KMS-11 (cell line): ENCODE results near the gene CP.

ENCODE experiments used
- H2AFZ ChIP-seq: fragments of 200-600 bp; sonication (generic); 2 replicates; pipeline ENCODE4 v1.6.1; 2016; ENCODE audit warnings: antibody characterized with exemption, mixed run types, low read depth
- H3K27ac ChIP-seq: fragments of 200-600 bp; sonication (generic); 2 replicates; pipeline ENCODE4 v1.6.1; 2016; ENCODE audit warnings: mild to moderate bottlenecking, mixed run types
- H3K27me3 ChIP-seq: fragments of 200-600 bp; sonication (generic); 2 replicates; pipeline ENCODE4 v1.6.1; 2017; ENCODE audit warnings: mild to moderate bottlenecking, low read depth, mixed run types, moderate library complexity; ENCODE audit not compliant: insufficient read depth
- H3K36me3 ChIP-seq: fragments of 200-600 bp; sonication (generic); 2 replicates; pipeline ENCODE4 v1.6.1; 2017; ENCODE audit warnings: mild to moderate bottlenecking, mixed run types; ENCODE audit not compliant: insufficient read depth
- H3K4me1 ChIP-seq: fragments of 200-600 bp; sonication (generic); 2 replicates; pipeline ENCODE4 v1.6.1; 2016; ENCODE audit warnings: mild to moderate bottlenecking, low read depth, mixed run types; ENCODE audit not compliant: poor library complexity, severe bottlenecking
- H3K4me2 ChIP-seq: fragments of 200-600 bp; sonication (generic); 2 replicates; pipeline ENCODE4 v1.7.0; 2016; ENCODE audit warnings: mild to moderate bottlenecking, mixed run types
- H3K4me3 ChIP-seq: fragments of 200-600 bp; sonication (generic); IDR thresholded peaks from 2 replicates; pipeline ENCODE4 v1.6.1; 2017; ENCODE audit warnings: low read depth, low read length, mixed read lengths; ENCODE audit not compliant: insufficient read depth
- H3K79me2 ChIP-seq: fragments of 200-600 bp; sonication (generic); 2 replicates; pipeline ENCODE4 v1.6.1; 2016; ENCODE audit warnings: low read depth, mixed run types; ENCODE audit not compliant: insufficient read depth
- H3K9ac ChIP-seq: fragments of 200-600 bp; sonication (generic); 2 replicates; pipeline ENCODE4 v1.6.1; 2016; ENCODE audit warnings: mild to moderate bottlenecking, mixed run types
- H4K20me1 ChIP-seq: fragments of 200-600 bp; sonication (generic); 2 replicates; pipeline ENCODE4 v1.6.1; 2016; ENCODE audit warnings: mild to moderate bottlenecking, mixed run types; ENCODE audit not compliant: insufficient read depth
- CTCF ChIP-seq: fragments of 200-600 bp; sonication (generic); conservative IDR thresholded peaks from 2 replicates; pipeline ENCODE4 v1.6.1; 2017; ENCODE audit warnings: low read depth, mild to moderate bottlenecking, antibody characterized with exemption, low read length, moderate library complexity, mixed read lengths

The CP gene

GRCh38 chr3:149217347-149217746, 4.3 kb downstream of the CP start:
- no peaks in the 10 kb centered on the region for H3K79me2 ChIP-seq
- no peak overlapping the region for H3K4me3 ChIP-seq
- H3K27ac ChIP-seq, result no peak overlapping the region
- H4K20me1 ChIP-seq, result no peaks in the 10 kb centered on the region
- no peak overlapping the region for H2AFZ ChIP-seq
- no peaks in the 10 kb centered on the region for H3K27me3 ChIP-seq
- H3K36me3 ChIP-seq, result no peaks in the 10 kb centered on the region
- no peaks in the 10 kb centered on the region for H3K4me1 ChIP-seq
- no peak overlapping the region for H3K9ac ChIP-seq
- no peak overlapping the region for H3K4me2 ChIP-seq
- no peak for TF ChIP-seq CTCF

GRCh38 chr3:149216193-149216869, 5.3 kb downstream of the CP start:
- Histone ChIP-seq H3K27me3 (no peaks in the 10 kb centered on the region), H4K20me1 (no peaks in the 10 kb centered on the region), H2AFZ (no peak overlapping the region), H3K9ac (no peak overlapping the region), H3K36me3 (no peaks in the 10 kb centered on the region), H3K4me3 (no peak overlapping the region), H3K27ac (no peak overlapping the region), H3K79me2 (no peaks in the 10 kb centered on the region), H3K4me2 (no peak overlapping the region), H3K4me1 (no peaks in the 10 kb centered on the region)
- TF ChIP-seq CTCF, result no peak

- TF ChIP-seq CTCF, result no peak
- no peak overlapping the region for H3K4me2 ChIP-seq
- H3K4me1 ChIP-seq, result no peaks in the 10 kb centered on the region
- no peak overlapping the region for H3K4me3 ChIP-seq
- H3K27ac ChIP-seq, result no peak overlapping the region
- no peaks in the 10 kb centered on the region for H3K27me3 ChIP-seq
- H3K36me3 ChIP-seq, result no peaks in the 10 kb centered on the region
- no peaks in the 10 kb centered on the region for H3K79me2 ChIP-seq
- H4K20me1 ChIP-seq, result no peaks in the 10 kb centered on the region
- H3K9ac ChIP-seq, result no peak overlapping the region
- no peak overlapping the region for H2AFZ ChIP-seq
Measured at GRCh38 chr3:149215515-149215914, 6.1 kb downstream of the CP start.

- no peak for TF ChIP-seq CTCF
- Histone ChIP-seq H3K27ac (no peak overlapping the region), H2AFZ (no peak overlapping the region), H3K9ac (no peak overlapping the region), H3K4me2 (no peak overlapping the region), H3K36me3 (no peaks in the 10 kb centered on the region), H3K79me2 (no peaks in the 10 kb centered on the region), H4K20me1 (no peaks in the 10 kb centered on the region), H3K4me3 (no peak overlapping the region), H3K27me3 (no peaks in the 10 kb centered on the region), H3K4me1 (no peaks in the 10 kb centered on the region)
Measured at GRCh38 chr3:149214702-149215101, 6.9 kb downstream of the CP start.
